Endothelial cell (in vitro differentiated cells): Measurements from ENCODE around the gene PLCH2. TPM values are rescaled to one million over a fixed set of nuclear protein-coding genes. Genes with fewer than 3 reads are reported as not detected.

Source experiments
- DNase-seq: peaks from one replicate; pipeline ENCODE4 v3.0.0; 2021; ENCODE audit warnings: low spot score
- H3K27ac Mint-ChIP-seq: one replicate; pipeline ENCODE4 v1.8.0; 2021; ENCODE audit warnings: mixed read lengths, inconsistent platforms; ENCODE audit not compliant: unreplicated experiment
- H3K27me3 Mint-ChIP-seq: one replicate; pipeline ENCODE4 v1.8.0; 2021; ENCODE audit warnings: mild to moderate bottlenecking, moderate library complexity, mixed read lengths, inconsistent platforms; ENCODE audit not compliant: unreplicated experiment
- H3K36me3 Mint-ChIP-seq: one replicate; pipeline ENCODE4 v1.8.0; 2021; ENCODE audit warnings: mild to moderate bottlenecking, low read depth, mixed read lengths, inconsistent platforms; ENCODE audit not compliant: unreplicated experiment
- H3K4me1 Mint-ChIP-seq: one replicate; pipeline ENCODE4 v1.8.0; 2021; ENCODE audit warnings: mild to moderate bottlenecking, mixed read lengths, inconsistent platforms; ENCODE audit not compliant: unreplicated experiment
- H3K4me3 Mint-ChIP-seq: one replicate; pipeline ENCODE4 v1.8.0; 2021; ENCODE audit warnings: mild to moderate bottlenecking, mixed read lengths, inconsistent platforms; ENCODE audit not compliant: unreplicated experiment
- H3K9me3 Mint-ChIP-seq: one replicate; pipeline ENCODE4 v1.8.0; 2021; ENCODE audit warnings: mixed read lengths, inconsistent platforms; ENCODE audit not compliant: unreplicated experiment
- CTCF ChIP-seq: fragments of 200-600 bp; sonication (generic); IDR thresholded peaks from one replicate; pipeline ENCODE4 v1.5.0; 2021; ENCODE audit warnings: antibody characterized with exemption; ENCODE audit not compliant: unreplicated experiment
- total RNA-seq: library from RNA; stranded (reverse); fragmentation: NEBNext Ultra II Directional; extraction: Animal tissue kit (Norgen Biotek cat#: 25700); gene quantifications from one replicate; pipeline ENCODE4 v1.2.1, GENCODE V29; 2021; ENCODE audit not compliant: unreplicated experiment

Gene PLCH2
- total RNA-seq, 1 donor from 2014 or later, result not detected

GRCh38 chr1:2473198-2473597, 2.9 kb upstream of the PLCH2 start:
- DNase-seq, result no peak
- TF ChIP-seq CTCF, result no peak
- H3K4me1 Mint-ChIP-seq, result no peaks in the 10 kb centered on the region
- no peak overlapping the region for H3K4me3 Mint-ChIP-seq
- no peak overlapping the region for H3K27ac Mint-ChIP-seq
- no peaks in the 10 kb centered on the region for H3K9me3 Mint-ChIP-seq
- peaks cover 2% of the 10 kb centered on the region for H3K27me3 Mint-ChIP-seq
- H3K36me3 Mint-ChIP-seq, result no peaks in the 10 kb centered on the region

GRCh38 chr1:2474104-2474844, 1.8 kb upstream of the PLCH2 start:
- H3K9me3 Mint-ChIP-seq, result no peaks in the 10 kb centered on the region
- no peaks in the 10 kb centered on the region for H3K27me3 Mint-ChIP-seq
- no peak for DNase-seq
- H3K36me3 Mint-ChIP-seq, result no peaks in the 10 kb centered on the region
- H3K27ac Mint-ChIP-seq, result no peak overlapping the region
- no peak for TF ChIP-seq CTCF
- H3K4me3 Mint-ChIP-seq, result no peak overlapping the region
- H3K4me1 Mint-ChIP-seq, result no peaks in the 10 kb centered on the region

- Mint-ChIP-seq H3K27me3 (peaks cover under 1% of the 10 kb centered on the region), H3K4me1 (no peaks in the 10 kb centered on the region), H3K36me3 (no peaks in the 10 kb centered on the region), H3K27ac (no peak overlapping the region), H3K9me3 (no peaks in the 10 kb centered on the region), H3K4me3 (no peak overlapping the region)
- DNase-seq, result no peak
- TF ChIP-seq CTCF, result no peak
These were observed 1.1 kb upstream of the PLCH2 start for GRCh38 chr1:2474933-2475371.

- no peak for DNase-seq
- Mint-ChIP-seq H3K9me3 (no peaks in the 10 kb centered on the region), H3K4me1 (no peaks in the 10 kb centered on the region), H3K27ac (no peak overlapping the region), H3K36me3 (no peaks in the 10 kb centered on the region), H3K27me3 (peaks cover 1% of the 10 kb centered on the region), H3K4me3 (no peak overlapping the region)
- TF ChIP-seq CTCF, result no peak
These were observed 518 bp upstream of the PLCH2 start for GRCh38 chr1:2475571-2475970.

- H3K27ac Mint-ChIP-seq, result no peak overlapping the region
- no peaks in the 10 kb centered on the region for H3K9me3 Mint-ChIP-seq
- no peaks in the 10 kb centered on the region for H3K36me3 Mint-ChIP-seq
- no peak for TF ChIP-seq CTCF
- H3K4me1 Mint-ChIP-seq, result no peaks in the 10 kb centered on the region
- peaks cover 5% of the 10 kb centered on the region for H3K27me3 Mint-ChIP-seq
- DNase-seq, result no peak
- H3K4me3 Mint-ChIP-seq, result no peak overlapping the region
These were observed 1.2 kb downstream of the PLCH2 start for GRCh38 chr1:2477309-2477708.
